Natural killer cell (primary cell): ENCODE measurements around the gene CEP250. TPM values are rescaled to one million over a fixed set of nuclear protein-coding genes. Genes with fewer than 3 reads are reported as not detected.

ENCODE experiments used
- ATAC-seq, 3 donors: fragments of 150-1000 bp in 2 of 3; fragments of 200-7000 bp in 1 of 3; cut with Tn5 transposase; 1 replicate in 1 of 3; 2 replicates in 2 of 3; pipeline ENCODE4 v1.10.0; 2021; ENCODE audit warnings: mild to moderate bottlenecking in 2 of 3, moderate library complexity in 2 of 3
- DNase-seq, 2 donors: peaks; one replicate each; pipeline versions ENCODE4 v3.0.0 to v3.0.0-alpha.2; 2013 to 2021; ENCODE audit warnings: mixed read lengths in 1 of 2
- H3K27ac ChIP-seq: one replicate; pipeline ENCODE4 v1.5.1; 2013; ENCODE audit warnings: mild to moderate bottlenecking, low read length
- H3K27me3 ChIP-seq: one replicate; pipeline ENCODE4 v1.6.1; 2013; ENCODE audit warnings: low read length; ENCODE audit not compliant: control insufficient read depth, insufficient read depth
- H3K36me3 ChIP-seq: one replicate; pipeline ENCODE4 v1.6.1; 2013; ENCODE audit warnings: low read length; ENCODE audit not compliant: control insufficient read depth, insufficient read depth
- H3K4me1 ChIP-seq: one replicate; pipeline ENCODE4 v1.6.1; 2013; ENCODE audit warnings: low read length; ENCODE audit not compliant: control insufficient read depth, insufficient read depth
- H3K4me3 ChIP-seq: one replicate; pipeline ENCODE4 v1.5.1; 2013; ENCODE audit warnings: low read length
- H3K9me3 ChIP-seq: one replicate; pipeline ENCODE4 v1.6.1; 2013; ENCODE audit warnings: low read length; ENCODE audit not compliant: control insufficient read depth, insufficient read depth
- H3K27ac Mint-ChIP-seq, 2 donors: one replicate each; pipeline ENCODE4 v1.8.0; 2022; ENCODE audit warnings: mild to moderate bottlenecking in 2 of 2, mixed read lengths in 2 of 2, moderate library complexity in 1 of 2
- H3K27me3 Mint-ChIP-seq, 2 donors: one replicate each; pipeline ENCODE4 v1.8.0; 2022; ENCODE audit warnings: low read depth in 2 of 2, mixed read lengths in 2 of 2
- H3K36me3 Mint-ChIP-seq: one replicate; pipeline ENCODE4 v1.8.0; 2022; ENCODE audit warnings: mixed read lengths
- H3K4me1 Mint-ChIP-seq, 2 donors: one replicate each; pipeline ENCODE4 v1.8.0; 2022; ENCODE audit warnings: mixed read lengths in 2 of 2
- H3K4me3 Mint-ChIP-seq: one replicate; pipeline ENCODE4 v1.8.0; 2022; ENCODE audit warnings: mild to moderate bottlenecking, moderate library complexity, mixed read lengths
- H3K9me3 Mint-ChIP-seq, 2 donors: one replicate each; pipeline ENCODE4 v1.8.0; 2022; ENCODE audit warnings: mixed read lengths in 2 of 2
- CTCF ChIP-seq: fragments of 200-600 bp; IDR thresholded peaks from one replicate; pipeline ENCODE4 v1.8.0; 2022; ENCODE audit warnings: antibody characterized with exemption
- WGBS: methylation state at CpG from one replicate; pipeline ENCODE4 v1.1.7; 2013; ENCODE audit warnings: missing lambda C conversion rate; ENCODE audit not compliant: insufficient coverage; 5-methylcytosine and 5-hydroxymethylcytosine counted together
- intact Hi-C: fragments of 100-400 bp; cut with micrococcal nuclease; formaldehyde crosslinking; loops from one replicate; pipeline ENCODE4 v1.14.2; 2022
- total RNA-seq, 4 donors: library from RNA; stranded (reverse); fragments of 120-200 nt in 1 of 4; gene quantifications; one replicate each; pipeline versions ENCODE4 v1.2.3 to v1.2.4, GENCODE V29; 2013 to 2022

Gene CEP250
- total RNA-seq, 3 donors from 2014 or later (not counting 1 experiment from before 2014, with no cell fraction given) = 61.5 to 91.8 (median 80.8) TPM

DNA sequence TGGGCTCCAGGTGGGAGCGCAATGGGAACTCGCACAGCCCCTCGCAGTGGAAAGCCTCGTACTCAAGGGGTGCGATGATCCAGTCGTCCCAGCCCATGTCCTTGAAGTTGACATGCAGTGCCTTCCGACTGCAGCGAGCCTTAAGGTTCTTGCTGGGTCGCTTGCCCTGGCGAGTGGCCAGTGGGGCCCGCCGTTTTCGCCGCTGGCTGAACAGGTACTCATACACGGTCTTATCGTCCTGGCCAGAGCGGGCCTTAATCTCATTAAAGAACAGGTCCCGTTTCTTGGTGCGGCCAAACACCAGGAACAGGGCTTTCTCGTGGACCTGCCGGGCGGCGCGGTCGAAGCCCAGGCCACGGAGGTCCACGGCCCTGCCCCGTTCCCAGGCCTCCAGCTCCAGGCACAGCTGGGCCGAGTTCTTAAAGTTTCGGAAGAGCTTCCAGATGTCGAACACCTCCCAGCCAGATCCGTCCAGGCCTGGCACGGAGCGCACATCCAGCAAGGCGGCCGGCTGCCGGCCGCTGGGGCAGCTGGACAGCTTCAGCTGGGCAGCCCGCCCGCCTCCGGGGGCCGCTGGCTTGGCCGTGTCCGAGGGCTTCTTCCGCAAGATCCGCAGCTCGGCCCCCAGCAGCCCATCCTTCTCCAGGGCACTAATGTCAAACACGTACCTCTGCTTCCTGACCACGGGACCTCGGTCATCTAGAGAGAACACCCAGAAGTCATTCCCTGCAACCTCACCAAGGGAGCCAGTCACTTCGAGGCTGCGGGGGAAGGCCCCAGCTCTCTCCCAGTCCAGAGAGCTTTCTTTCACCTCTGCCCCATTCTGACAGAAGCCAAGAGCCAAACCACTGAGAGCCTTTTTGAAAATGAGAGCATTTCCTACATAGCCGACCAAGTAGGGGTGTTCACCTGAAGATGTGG lies 21.1 kb upstream of the CEP250 start:
- WGBS = 92% methylated on average over 53 of the region's 53 CpGs
- no peak overlapping the region for H3K27ac ChIP-seq
- no peak for DNase-seq
- Mint-ChIP-seq H3K27ac (no peak overlapping the region), H3K36me3 (no peaks in the 10 kb centered on the region), H3K4me3 (no peak overlapping the region), H3K9me3 (no peaks in the 10 kb centered on the region), H3K27me3 (no peaks in the 10 kb centered on the region), H3K4me1 (no peaks in the 10 kb centered on the region)
- H3K27me3 ChIP-seq = no peaks in the 10 kb centered on the region
- peaks cover 6% of the 10 kb centered on the region for H3K4me1 ChIP-seq
- intact Hi-C loops = no loop called here
- no peaks in the 10 kb centered on the region for H3K9me3 ChIP-seq
- no peak overlapping the region for H3K4me3 ChIP-seq
- TF ChIP-seq CTCF = no peak
- no peaks in the 10 kb centered on the region for H3K36me3 ChIP-seq
- ATAC-seq = no peak

- ATAC-seq (no peak), DNase-seq (no peak)
- Histone ChIP-seq H3K27me3 (no peaks in the 10 kb centered on the region), H3K4me3 (no peak overlapping the region), H3K9me3 (no peaks in the 10 kb centered on the region), H3K27ac (no peak overlapping the region), H3K36me3 (no peaks in the 10 kb centered on the region), H3K4me1 (peaks cover 6% of the 10 kb centered on the region)
- TF ChIP-seq CTCF = no peak
- Mint-ChIP-seq H3K36me3 (no peaks in the 10 kb centered on the region), H3K4me3 (no peak overlapping the region), H3K27me3 (peaks cover 9 to 12% of the 10 kb centered on the region in 2 donors), H3K27ac (no peak overlapping the region), H3K4me1 (no peaks in the 10 kb centered on the region), H3K9me3 (no peaks in the 10 kb centered on the region)
- intact Hi-C loops = no loop called here
- 82% methylated on average over 3 of the region's 4 CpGs for whole genome bisulfite sequencing
Measured at GRCh38 chr20:35436177-35436573, 19.2 kb upstream of the CEP250 start.

DNA sequence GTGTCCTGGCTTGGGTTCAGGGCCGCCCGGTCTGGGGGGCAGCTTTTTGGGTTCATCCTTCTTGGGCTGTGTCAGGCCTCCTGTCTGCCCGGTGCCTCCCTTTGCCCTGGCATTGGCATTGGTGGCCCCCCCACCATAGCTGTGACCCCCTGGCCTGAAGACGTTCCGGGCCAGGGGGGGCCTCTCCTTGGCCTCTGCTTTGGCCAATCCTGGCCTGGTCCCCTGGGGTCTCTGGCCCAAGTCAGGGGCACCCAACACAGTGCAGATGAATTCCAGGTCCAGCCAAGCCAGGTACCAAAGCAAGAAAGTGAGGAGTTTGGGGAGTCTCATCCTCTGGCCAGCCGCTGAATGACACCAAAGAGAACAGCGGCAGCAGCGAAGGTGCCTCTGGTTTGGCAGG lies 17.8 kb upstream of the CEP250 start:
- ATAC-seq = no peak
- H3K9me3 ChIP-seq = no peaks in the 10 kb centered on the region

More for the DNA sequence above, 17.8 kb upstream of the CEP250 start:
- TF ChIP-seq CTCF = no peak
- Histone ChIP-seq H3K27ac (no peak overlapping the region), H3K36me3 (no peaks in the 10 kb centered on the region), H3K4me1 (peaks cover 6% of the 10 kb centered on the region), H3K4me3 (no peak overlapping the region), H3K27me3 (no peaks in the 10 kb centered on the region)
- Mint-ChIP-seq H3K36me3 (no peaks in the 10 kb centered on the region), H3K4me3 (no peak overlapping the region), H3K27ac (no peak overlapping the region), H3K9me3 (no peaks in the 10 kb centered on the region), H3K27me3 (peaks cover 9 to 12% of the 10 kb centered on the region in 2 donors), H3K4me1 (no peaks in the 10 kb centered on the region)
- 87% methylated on average over 8 of the region's 8 CpGs for WGBS
- intact Hi-C loops = no loop called here
- no peak for DNase-seq
